Heart right ventricle (tissue), 16 donors: Measurements from ENCODE around the gene ACCS. TPM values are rescaled to one million over a fixed set of nuclear protein-coding genes. Genes with fewer than 3 reads are reported as not detected.

Experiments used
- ATAC-seq, 8 donors: fragments of 200-7000 bp; cut with Tn5 transposase; one replicate each; pipeline ENCODE4 v1.9.1; 2020; ENCODE audit warnings: mild to moderate bottlenecking in 8 of 8, moderate library complexity in 8 of 8, moderate number of reproducible peaks in 1 of 8
- DNase-seq, 2 donors: peaks; one replicate each; pipeline ENCODE4 v3.0.0-alpha.2; 2020
- H3K27ac ChIP-seq, 10 donors: fragments of 200-600 bp; sonication (generic) in 2 of 10; one replicate each; pipeline versions ENCODE4 v1.5.0 to v1.8.0; 2020 to 2022; ENCODE audit warnings: mild to moderate bottlenecking in 3 of 10
- H3K27me3 ChIP-seq, 7 donors: fragments of 200-600 bp; one replicate each; pipeline ENCODE4 v1.8.0; 2021 to 2022; ENCODE audit warnings: mild to moderate bottlenecking in 2 of 7
- H3K36me3 ChIP-seq, 9 donors: fragments of 200-600 bp; sonication (generic) in 1 of 9; one replicate each; pipeline versions ENCODE4 v1.5.0 to v1.8.0; 2020 to 2022; ENCODE audit warnings: mild to moderate bottlenecking in 2 of 9
- H3K4me1 ChIP-seq, 9 donors: fragments of 200-600 bp; sonication (generic) in 1 of 9; one replicate each; pipeline versions ENCODE4 v1.5.0 to v1.8.0; 2020 to 2022; ENCODE audit warnings: mild to moderate bottlenecking in 4 of 9
- H3K4me3 ChIP-seq, 10 donors: fragments of 200-600 bp; sonication (generic) in 2 of 10; one replicate each; pipeline versions ENCODE4 v1.5.0 to v1.8.0; 2020 to 2022; ENCODE audit warnings: mild to moderate bottlenecking in 7 of 10, moderate library complexity in 2 of 10
- H3K9me3 ChIP-seq, 11 donors: fragments of 200-600 bp in 10 of 11; sonication (generic) in 2 of 11; one replicate each; pipeline versions ENCODE4 v1.5.0 to v1.8.0; 2013 to 2022; ENCODE audit warnings: mild to moderate bottlenecking in 2 of 11, control low read depth in 1 of 11, moderate library complexity in 1 of 11
- WGBS, 2 donors: extraction: QIAGEN DNeasy Blood & Tissue Kit; methylation state at CpG; one replicate each; pipeline ENCODE4 v1.1.7; 2013; ENCODE audit warnings: inconsistent platforms in 1 of 2; 5-methylcytosine and 5-hydroxymethylcytosine counted together
- intact Hi-C, 10 donors: fragments of 100-400 bp; cut with DNase I; formaldehyde crosslinking; loops; one replicate each; pipeline versions ENCODE4 v1.11.1 to v1.14.2; 2022
- polyA plus RNA-seq, 2 donors: library from polyadenylated mRNA; stranded (reverse); fragments of 200-250 nt; gene quantifications; one replicate each; pipeline ENCODE4 v1.2.3, GENCODE V29; 2013
- total RNA-seq, 10 donors: library from RNA; stranded (reverse); fragmentation: NEBNext Ultra II Directional in 3 of 10; extraction: Animal tissue kit (Norgen Biotek cat#: 25700) in 3 of 10; gene quantifications; one replicate each; pipeline versions ENCODE4 v1.2.1 to v1.2.4, GENCODE V29; 2021 to 2023
- TF ChIP-seq, protein P1 (sequence below), 9 donors: fragments of 200-600 bp; sonication (generic) in 2 of 9; IDR thresholded peaks; one replicate each; pipeline versions ENCODE4 v1.5.0 to v1.8.0; 2021 to 2022; ENCODE audit warnings: antibody characterized with exemption in 9 of 9, mild to moderate bottlenecking in 5 of 9, moderate library complexity in 1 of 9
- donor health status: Arrhythmogenic right ventricular cardiomyopathy.
- donor health status: ischemic (EF 13 %, LVEDD 7.1; RV severe dilation, severe dysfunction).
- donor health status: healthy with polysubstance abuse.
- donor health status: DM: no; HTN: yes; CAD: no.
- donor health status: DM: no; HTN: no; CAD: no.
- donor health status: ischemic (EF 25% LVEDD 6.9; RV normal size, moderate dysfunction).
- donor health status: ischemic (EF 25% LVEDD 5.7; RV mildly dilated, moderate dysfunction).
- donor health status: healthy.
- donor health status: DM: yes; HTN: yes; CAD: no.
- donor health status: Ischemic cardiomyopathy.
- donor health status: ischemic (EF 35%, LVEDD 5.7; RV mildly dilated, moderate dysfunction).
- donor health status: nonischemic (EF 11% LVEDD 7.7; RV severe dilation, severe dysfunction).
- donor health status: DM: yes; HTN: yes; CAD: no.
- donor health status: PGD.
- donor health status: ischemic (EF 29% LVEDD 5.4; RV normal size, mild dysfunction).
- donor health status: nonischemic (EF 23%, LVEDD 6.1; RV moderate dilation, normal function).

The ACCS gene
- total and polyA plus RNA-seq, 12 donors = 2.6 to 32.7 (median 8.2) TPM

- Histone ChIP-seq H3K27ac (peak overlapping the region in 3 of 10 donors; percentile 8 to 38 (median 18)), H3K4me3 (no peak overlapping the region), H3K9me3 (no peaks in the 10 kb centered on the region), H3K27me3 (no peaks in the 10 kb centered on the region), H3K4me1 (peaks cover 9 to 46% (median 29%) of the 10 kb centered on the region in 9 donors), H3K36me3 (peaks cover 0 to 59% (median 21%) of the 10 kb centered on the region in 9 donors)
- intact Hi-C loops = loop anchor here in 6 of 10 donors (1.0 to 10.0 kb wide), 4 partner anchors 175 to 428 kb away; no protein-coding TSS in a partner anchor
- ATAC-seq (peak; percentile 69 to 89 (median 84)), DNase-seq (peak; percentile 33 to 82)
- WGBS, 2 donors = 6 to 8% methylated on average over 4 of the region's 4 CpGs
- TF ChIP-seq, protein P1, sequence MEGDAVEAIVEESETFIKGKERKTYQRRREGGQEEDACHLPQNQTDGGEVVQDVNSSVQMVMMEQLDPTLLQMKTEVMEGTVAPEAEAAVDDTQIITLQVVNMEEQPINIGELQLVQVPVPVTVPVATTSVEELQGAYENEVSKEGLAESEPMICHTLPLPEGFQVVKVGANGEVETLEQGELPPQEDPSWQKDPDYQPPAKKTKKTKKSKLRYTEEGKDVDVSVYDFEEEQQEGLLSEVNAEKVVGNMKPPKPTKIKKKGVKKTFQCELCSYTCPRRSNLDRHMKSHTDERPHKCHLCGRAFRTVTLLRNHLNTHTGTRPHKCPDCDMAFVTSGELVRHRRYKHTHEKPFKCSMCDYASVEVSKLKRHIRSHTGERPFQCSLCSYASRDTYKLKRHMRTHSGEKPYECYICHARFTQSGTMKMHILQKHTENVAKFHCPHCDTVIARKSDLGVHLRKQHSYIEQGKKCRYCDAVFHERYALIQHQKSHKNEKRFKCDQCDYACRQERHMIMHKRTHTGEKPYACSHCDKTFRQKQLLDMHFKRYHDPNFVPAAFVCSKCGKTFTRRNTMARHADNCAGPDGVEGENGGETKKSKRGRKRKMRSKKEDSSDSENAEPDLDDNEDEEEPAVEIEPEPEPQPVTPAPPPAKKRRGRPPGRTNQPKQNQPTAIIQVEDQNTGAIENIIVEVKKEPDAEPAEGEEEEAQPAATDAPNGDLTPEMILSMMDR (IDR thresholded peaks at IDR 0.05) = peak; percentile 59 to 88 (median 79)
Measured at GRCh38 chr11:44110231-44110679, 44.2 kb downstream of the ACCS start.

DNA sequence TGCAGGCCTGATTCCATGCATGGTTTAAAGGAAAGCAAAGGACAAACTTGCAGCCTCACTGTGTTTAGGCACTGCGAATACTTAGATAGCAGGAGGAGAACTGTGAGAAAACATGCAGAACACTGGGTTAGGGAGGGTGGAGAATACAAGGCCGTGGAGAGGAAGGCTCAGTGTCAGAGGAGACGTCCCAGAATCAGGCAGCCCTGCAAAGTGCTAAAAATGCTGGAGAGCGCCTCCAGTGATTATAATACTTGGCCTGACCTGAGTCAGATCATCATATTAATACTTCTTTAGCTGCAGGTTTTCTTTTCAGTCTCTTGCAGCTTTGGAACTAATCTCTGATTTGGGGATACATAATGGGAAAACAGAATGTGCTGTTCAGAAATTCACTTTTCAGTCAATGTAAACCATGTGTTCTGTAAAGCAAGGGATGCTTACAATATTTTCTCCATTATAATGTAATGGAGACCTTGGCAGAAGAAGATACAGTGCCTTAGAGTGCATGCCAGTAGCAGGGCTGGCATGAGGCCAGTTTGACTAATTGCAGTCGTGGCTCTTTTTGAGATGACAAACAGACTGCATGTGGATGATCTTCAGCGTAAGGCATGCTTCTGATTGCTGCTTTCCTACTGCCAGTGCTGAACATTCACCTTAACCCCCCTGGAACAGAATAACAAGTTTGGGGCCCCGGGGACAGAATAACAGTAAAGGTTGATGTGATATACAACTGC is 46.2 kb downstream of the ACCS start:
- Histone ChIP-seq H3K27ac (peak overlapping the region in 1 of 10 donors; percentile 18), H3K4me3 (no peak overlapping the region), H3K27me3 (no peaks in the 10 kb centered on the region), H3K9me3 (no peaks in the 10 kb centered on the region), H3K36me3 (peaks cover 0 to 79% (median 28%) of the 10 kb centered on the region in 9 donors), H3K4me1 (peaks cover 9 to 57% (median 32%) of the 10 kb centered on the region in 9 donors)
- 38 to 45% methylated on average over 7 of the region's 7 CpGs for WGBS, 2 donors
- TF ChIP-seq, protein P1 (IDR thresholded peaks at IDR 0.05) = no peak
- intact Hi-C loops = loop anchor here in 5 of 10 donors (5.0 to 10.0 kb wide), 3 partner anchors 173 to 425 kb away; no protein-coding TSS in a partner anchor
- DNase-seq (peak; percentile 33 to 48), ATAC-seq (peak in 6 of 8 donors; percentile 57 to 83 (median 68))

DNA sequence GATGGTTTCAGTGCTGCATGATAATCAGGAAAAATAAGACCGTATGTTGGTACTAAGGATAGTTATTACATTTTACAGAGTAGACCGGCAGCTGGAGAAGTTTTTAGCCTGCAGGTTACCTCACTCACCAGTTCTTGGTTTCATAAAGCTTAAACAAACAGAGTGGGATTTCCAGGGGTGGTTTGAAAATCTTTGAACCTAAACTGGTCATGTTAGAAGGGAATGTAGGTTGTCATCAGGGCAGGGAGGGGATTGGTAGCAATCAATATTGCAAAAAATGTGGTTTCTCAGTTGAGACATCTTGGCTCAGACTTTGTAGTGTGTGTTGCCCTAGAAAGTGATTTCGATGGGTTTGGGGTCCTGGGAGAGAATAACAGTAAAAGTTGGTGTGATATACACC is 46.9 kb downstream of the ACCS start:
- ATAC-seq (no peak), DNase-seq (no peak)
- 83 to 85% methylated on average over 3 of the region's 3 CpGs for WGBS, 2 donors
- TF ChIP-seq, protein P1 (IDR thresholded peaks at IDR 0.05) = no peak
- Histone ChIP-seq H3K36me3 (peaks cover 0 to 80% (median 30%) of the 10 kb centered on the region in 9 donors), H3K4me3 (no peak overlapping the region), H3K27me3 (no peaks in the 10 kb centered on the region), H3K4me1 (peaks cover 9 to 57% (median 32%) of the 10 kb centered on the region in 9 donors), H3K27ac (no peak overlapping the region), H3K9me3 (no peaks in the 10 kb centered on the region)
- intact Hi-C loops = loop anchor here in 5 of 10 donors (5.0 to 10.0 kb wide), 3 partner anchors 172 to 424 kb away; no protein-coding TSS in a partner anchor

DNA sequence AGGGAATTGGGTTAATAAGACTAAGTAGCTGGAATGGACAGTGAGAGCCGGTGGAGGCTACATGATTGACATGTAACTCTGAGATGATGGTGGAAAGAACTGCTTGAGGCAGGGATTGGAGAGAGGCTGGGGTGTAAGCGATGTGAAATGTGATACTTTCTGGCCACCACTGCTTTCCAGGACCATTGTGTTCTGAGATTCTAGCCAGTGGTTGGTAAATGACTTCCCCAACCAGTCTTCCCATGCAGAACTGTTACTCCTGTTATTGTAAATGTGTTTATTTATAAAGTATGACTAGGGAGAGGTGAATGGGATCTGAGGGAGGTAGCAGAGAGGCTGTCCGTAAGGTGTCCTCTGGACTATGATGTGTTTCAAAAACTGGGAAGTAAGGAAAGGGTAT is 47.5 kb downstream of the ACCS start:
- WGBS, 2 donors = 89 to 90% methylated on average over 3 of the region's 3 CpGs
- DNase-seq = no peak
- H3K36me3 ChIP-seq = peaks cover 0 to 77% (median 25%) of the 10 kb centered on the region in 9 donors
- TF ChIP-seq, protein P1 (IDR thresholded peaks at IDR 0.05) = no peak
- ATAC-seq = no peak
- H3K4me3 ChIP-seq = no peak overlapping the region
- no peaks in the 10 kb centered on the region for H3K9me3 ChIP-seq
- peaks cover 9 to 57% (median 32%) of the 10 kb centered on the region in 9 donors for H3K4me1 ChIP-seq
- intact Hi-C loops = loop anchor here in 5 of 10 donors (5.0 to 10.0 kb wide), 3 partner anchors 171 to 424 kb away; no protein-coding TSS in a partner anchor
- H3K27ac ChIP-seq = no peak overlapping the region
- H3K27me3 ChIP-seq = no peaks in the 10 kb centered on the region
